HL-60 (cell line): Measurements from ENCODE around the gene TRAPPC1.

Experiments used
- CTCF ChIP-seq: IDR thresholded peaks from one replicate; pipeline ENCODE4 v1.5.1; 2011; ENCODE audit warnings: low read length, control low read depth, inconsistent platforms; ENCODE audit not compliant: insufficient read depth
- POLR2AphosphoS5 ChIP-seq: IDR thresholded peaks from 2 replicates; pipeline ENCODE4 v1.6.1; 2012; ENCODE audit warnings: low read depth
- REST ChIP-seq: IDR thresholded peaks from 2 replicates; pipeline ENCODE4 v1.6.1; 2012; ENCODE audit warnings: low read depth; ENCODE audit not compliant: insufficient replicate concordance

DNA sequence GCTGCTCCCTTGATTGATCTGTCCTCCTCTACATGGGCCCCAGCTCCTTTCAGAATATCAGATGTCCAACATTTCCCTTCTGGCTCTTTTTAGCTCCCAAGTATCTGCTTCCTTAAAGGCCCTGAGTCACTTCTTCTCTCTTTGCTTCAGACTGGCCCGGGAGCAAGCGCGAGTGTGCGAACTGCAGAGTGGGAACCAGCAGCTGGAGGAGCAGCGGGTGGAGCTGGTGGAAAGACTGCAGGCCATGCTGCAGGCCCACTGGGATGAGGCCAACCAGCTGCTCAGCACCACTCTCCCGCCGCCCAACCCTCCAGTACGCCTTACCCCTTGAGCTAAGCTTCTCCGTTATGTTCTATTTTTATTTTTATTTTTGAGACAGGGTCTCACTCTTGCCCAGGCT lies 12.6 kb upstream of the TRAPPC1 start:
- TF ChIP-seq REST (no peak), CTCF (no peak), POLR2AphosphoS5 (no peak)
